ENCODE results near the gene IL6ST.
A peak's percentile ranks its signal among the peaks of the same experiment; 100 is the strongest.
"Not testable (repeated sequence)": the region's sequence is repeated elsewhere in the genome, so short reads cannot be mapped to it uniquely, and the experiment has no call there.

IL6ST gene

DNA sequence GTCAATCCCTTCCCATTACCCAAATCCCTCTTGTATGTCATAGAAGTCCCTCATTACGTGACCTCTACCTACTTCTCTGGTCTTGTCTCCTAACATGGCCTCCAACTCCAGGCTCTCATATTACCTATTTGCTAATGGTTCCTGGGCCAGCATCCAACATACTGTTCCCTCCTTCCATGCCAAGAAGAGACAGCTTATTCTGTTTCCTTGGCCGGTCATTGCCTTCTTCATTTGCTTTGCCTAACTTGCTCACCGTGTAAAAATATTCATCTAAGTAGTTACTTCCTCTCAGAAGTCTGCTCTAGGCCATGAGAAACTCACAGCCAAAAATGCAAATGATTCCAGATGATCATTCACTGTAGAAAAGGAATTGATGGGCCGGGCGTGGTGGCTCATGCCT is 8.9 kb upstream of the IL6ST start:
- peak; percentile 42 for DNase-seq

DNA sequence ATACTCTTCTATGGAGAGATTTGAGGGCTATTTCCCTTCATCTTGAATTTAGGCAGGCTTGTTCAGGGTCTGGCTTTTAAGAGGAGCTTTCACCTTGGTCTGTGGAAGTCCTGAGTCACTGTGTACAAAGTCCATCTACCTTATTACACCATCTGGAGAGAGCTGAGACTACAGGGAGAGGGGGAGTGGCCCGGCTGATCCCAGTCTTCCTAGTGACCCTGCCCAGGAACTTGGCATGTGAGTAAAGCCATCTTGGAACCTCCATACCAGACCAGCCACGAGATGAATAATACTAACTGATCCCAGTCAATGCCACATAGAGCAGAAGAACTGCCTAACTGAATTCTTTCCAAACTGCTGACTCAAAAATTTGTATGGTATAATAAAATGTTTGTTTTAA is 8.4 kb upstream of the IL6ST start:
- DNase-seq = peak; percentile 65

DNA sequence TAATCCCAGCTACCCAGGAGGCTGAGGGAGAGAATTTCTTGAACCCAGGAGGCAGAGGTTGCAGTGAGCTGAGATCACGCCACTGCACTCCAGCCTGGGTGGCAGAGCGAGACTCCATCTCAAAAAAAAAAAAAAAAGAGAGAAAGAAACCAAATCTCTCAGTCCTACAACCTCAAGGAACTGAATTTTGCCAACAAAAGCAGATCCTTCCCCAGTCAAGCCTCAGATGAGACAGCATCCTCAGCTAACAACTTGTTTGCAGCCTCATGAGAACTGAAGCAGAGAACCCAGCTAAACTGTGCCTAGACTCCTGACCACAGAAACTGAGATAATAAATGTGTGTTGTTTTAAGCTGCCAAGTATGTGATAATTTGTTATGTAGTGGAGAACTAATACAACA is 7.5 kb upstream of the IL6ST start:
- DNase-seq = no peak

DNA sequence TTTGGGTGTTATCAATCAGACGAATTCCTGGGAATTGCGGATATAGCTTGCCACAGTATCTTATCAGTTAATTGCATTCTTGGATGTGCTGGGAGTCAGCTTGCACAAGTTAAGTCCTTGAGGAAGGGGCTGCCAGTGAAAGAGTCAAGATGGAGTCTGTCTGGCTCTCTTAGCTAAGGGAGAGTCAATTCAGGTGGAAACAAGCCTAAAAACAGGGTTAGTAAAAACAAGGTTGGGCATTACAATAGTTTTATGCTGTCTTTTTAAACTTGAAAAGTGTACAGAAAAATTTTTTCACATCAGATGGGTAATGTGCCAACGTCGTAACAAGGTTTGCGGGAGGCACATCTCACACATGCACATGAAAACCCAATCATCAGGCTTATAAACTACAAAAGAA is 5.5 kb upstream of the IL6ST start:
- not testable (repeated sequence) for DNase-seq

DNA sequence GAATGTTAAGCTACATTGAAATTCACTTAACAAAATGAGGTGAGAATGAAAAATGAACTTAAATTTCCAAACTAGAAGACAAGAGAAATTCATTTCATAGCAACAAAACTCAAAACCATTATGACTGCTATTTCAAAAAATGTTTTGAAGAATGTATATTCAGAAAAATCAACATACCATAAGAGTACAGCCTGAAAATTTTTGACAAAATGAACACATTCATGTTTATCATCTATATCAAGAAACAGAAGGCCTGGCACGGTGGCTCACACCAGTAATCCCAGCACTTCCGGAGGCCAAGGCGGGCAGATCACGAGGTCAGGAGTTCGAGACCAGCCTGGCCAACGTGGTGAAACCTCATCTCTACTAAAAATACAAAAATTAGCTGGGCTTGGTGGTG is 4.2 kb upstream of the IL6ST start:
- DNase-seq = no peak

DNA sequence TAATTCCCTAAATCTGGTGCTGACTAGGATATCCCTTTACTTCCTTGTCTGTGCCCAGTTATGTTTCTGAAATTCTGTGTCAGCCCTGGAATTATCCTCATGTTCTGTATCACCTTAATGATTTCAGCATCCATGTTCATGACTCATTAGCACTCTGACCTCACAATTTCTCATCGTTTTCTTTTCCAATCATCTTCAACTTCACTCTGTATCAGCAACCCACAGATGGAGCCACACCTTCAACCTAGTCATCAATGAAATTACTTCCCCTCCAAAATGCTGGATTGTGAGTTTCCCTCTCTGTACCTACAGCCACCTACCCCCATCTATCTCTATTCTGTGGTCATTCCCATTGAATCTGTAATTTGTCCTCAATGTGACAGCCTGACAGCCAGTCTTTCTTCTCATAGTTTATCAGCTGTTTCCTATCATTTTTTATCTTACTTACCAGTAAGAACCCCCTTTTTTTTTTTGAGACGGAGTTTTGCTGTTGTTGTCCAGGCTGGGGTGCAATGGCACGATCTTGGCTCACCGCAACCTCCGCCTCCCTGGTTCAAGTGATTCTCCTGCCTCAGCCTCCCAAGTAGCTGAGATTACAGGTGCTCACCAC is 3.1 kb upstream of the IL6ST start:
- peak; percentile 79 for DNase-seq

DNA sequence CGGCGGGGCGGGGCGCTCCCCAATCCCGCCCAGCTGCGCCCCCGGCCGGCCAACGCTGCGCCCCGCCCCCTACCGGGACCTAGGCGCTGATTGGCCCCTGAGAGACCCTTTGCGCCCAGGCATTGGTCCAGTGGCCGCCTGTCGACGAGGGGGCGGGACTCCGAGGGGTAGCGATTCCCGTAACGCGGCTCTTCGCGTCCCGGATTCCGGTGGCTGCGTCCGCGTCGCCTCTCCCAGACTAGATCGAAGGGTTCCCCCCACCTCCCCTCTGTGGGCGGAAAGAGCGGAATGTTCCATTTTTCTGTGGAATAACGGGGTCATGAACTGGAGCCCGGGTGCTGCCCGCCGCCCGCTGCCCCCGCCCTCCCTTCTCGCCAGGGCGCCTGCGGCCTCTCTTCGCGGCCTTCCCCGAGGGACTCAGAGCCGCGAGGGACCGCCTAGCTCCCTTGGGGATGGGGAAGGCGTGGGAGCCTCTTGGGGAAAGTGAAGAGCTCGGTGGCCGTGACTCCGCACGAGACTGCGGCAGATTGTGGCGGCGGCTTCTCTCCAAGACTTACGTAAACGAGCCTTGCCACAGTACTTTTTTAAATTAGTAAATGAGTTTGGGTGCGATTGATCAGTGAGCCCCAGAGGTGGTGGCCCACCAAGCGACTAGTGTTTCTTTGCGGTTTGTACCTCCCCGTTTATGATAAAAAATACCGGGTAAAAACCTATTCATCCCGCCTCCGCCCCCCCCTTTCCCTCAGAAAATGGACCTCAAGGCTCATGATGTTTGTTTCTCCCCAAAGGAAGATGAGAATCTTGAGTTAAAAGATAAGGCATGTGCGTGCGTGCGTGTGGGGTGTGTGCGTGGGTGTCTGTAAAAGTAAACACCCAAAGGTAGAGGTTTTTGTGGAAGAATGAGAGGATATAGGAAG is 493 bp upstream of the IL6ST start:
- DNase-seq = peak; percentile 98

DNA sequence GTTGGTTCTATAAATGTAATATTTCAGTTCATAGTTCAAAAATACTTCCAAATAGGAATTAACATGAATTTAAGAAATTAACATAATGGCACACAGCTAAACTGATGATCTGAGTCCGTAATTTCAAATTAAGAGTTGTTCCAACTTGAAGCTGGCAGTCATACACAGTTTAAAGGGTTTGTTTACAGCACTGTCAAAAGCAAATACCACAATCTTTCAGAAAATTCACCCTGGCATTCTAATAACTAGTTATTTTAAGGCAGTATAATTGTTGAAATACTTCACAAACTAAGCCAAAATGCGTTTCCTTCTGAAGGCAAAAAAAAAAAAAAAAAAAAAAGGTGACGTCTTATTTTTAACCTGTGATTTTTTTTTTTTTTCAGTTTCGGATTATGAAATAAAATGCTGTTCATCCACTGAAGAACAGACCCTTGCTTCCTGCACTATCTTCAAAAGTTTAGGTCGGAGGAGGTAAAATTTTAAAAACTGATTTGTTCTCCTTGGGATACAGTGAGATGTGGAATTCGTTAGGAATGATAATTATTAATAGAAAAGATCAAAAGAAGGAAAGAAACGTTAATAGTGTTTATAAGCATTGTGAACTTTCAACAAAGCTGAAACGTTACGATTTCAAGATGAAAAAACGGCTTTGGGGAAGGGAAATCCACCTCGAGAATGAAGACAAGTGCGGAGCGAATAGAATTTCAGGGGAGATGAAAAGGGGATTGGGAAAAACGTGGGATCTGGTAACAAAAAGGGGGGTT is 850 bp downstream of the IL6ST start:
- DNase-seq = no peak

DNA sequence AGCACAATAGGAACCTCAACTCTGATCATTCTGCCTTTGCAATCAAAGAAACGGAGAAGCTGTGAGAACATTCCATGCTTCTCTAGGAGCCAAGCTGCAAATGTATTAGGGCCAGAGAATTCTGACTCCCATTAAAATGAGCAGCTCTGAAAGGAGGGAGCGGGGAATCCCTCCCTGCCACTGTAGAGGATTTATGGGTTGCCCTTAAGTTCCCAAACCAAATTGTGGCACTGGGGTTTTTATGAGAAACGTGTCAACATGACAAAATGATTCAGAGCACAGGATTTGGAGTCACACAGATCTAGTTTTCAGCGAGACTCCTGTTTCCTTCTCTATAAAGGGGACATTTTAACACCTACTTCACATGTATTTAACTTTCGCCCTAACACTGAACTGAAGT is 1.8 kb downstream of the IL6ST start:
- no peak for DNase-seq

DNA sequence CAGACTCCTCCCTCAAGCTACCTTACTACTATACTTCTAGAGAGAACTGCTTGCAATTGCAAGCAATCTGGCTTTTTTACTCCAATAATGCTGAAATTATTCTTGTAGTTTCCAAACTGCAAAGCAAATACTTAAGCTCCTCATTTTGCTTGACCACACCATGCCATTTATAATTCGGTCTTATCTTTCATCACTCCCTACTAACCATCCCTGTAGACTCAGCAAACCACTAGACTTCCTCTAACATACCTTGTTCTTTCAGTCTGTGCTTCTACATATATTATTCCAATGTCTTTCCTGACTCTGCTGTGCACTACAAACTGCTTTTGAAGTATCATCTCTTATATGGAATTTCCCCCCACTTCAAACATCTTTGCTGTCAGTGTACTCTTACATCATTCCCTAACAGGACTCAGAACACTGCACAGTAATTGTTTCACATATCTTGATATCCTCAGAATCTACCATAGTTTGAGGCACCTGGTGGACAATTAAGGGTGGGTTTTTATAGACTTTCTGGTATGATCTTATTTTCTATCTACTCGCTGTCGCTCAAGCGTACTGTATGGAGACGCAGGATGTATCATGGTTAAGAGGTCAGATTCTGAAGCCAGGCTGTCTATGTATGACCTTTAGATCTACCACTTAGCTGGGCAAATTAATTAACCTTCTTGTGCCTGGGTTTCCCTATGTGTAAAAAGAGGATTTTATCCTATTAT is 2.8 kb downstream of the IL6ST start:
- DNase-seq = peak; percentile 41

DNA sequence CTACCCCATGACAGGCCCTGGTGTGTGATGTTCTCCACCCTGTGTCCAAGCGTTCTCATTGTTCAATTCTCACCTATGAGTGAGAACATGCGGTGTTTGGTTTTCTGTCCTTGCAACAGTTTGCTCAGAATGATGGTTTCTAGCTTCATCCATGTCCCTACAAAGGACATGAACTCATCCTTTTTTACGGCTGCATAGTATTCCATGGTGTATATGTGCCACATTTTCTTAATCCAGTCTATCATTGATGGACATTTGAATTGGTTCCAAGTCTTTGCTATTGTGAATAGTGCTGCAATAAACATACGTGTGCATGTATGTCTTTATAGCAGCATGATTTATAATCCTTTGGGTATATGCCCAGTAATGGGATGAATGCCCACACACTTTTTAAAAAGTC is 3.9 kb downstream of the IL6ST start:
- DNase-seq = not testable (repeated sequence)

DNA sequence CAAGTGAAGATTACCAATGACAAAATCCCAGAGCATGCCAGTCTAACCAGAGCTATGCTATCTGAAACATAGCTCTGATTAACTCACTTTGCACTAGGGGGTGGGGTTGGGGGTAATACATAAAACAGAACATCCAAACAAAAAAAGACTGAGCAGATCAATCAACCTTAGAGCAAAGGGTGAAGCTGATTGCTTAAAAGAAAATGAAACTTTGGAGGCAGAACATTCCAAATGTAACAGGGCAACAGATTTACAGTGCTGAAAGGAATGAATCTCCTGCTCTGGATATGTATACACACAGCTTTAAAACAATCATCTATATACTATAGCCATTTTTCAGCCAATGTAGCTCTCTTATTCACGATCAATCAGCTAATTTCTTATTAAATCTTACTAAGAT is 4.9 kb downstream of the IL6ST start:
- no peak for DNase-seq

DNA sequence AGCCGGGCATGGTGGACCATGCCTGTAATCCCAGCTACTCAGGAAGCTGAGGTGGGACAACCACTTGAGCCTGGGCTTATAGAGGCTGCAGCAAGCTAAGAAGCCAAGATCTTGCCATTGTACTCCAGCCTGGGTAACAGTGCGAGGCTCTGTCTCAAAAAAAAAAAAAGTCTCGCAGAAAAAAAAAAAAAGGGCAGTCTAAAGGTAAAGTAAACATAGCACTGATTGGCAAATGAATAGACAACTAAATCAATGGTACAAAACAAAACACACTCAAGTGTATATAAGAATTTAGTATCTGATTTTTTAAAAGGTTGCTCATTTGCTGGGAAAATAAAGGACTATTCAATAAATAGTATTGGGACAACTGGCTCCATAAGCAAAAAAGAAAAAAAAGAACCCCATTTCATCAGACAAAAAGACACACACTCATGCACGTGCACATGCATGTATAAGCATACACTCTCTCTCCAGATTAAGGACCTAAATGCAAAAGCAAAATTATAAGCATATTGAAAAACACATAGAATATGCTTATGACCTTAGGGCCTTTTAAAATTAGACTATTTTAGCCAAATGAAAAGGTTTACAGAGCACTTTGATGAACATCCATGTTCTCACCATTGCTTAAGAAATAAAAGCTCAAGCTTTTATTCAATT is 5.7 kb downstream of the IL6ST start:
- no peak for DNase-seq

DNA sequence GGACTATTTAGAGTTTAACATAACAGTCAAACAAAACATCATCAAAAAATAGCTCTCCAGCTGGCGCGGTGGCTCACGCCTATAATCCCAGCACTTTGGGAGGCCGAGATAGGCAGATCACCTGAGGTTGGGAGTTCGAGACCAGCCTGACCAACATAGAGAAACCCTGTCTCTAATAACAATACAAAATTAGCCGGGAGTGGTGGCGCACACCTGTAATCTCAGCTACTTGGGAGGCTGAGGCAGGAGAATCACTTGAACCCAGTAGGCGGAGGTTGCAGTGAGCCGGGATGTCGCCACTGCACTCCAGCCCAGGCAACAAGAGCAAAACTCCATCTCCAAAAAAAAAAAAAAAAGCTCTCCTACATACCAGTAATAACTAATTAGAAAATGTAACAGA is 6.3 kb downstream of the IL6ST start:
- DNase-seq = not testable (repeated sequence)

DNA sequence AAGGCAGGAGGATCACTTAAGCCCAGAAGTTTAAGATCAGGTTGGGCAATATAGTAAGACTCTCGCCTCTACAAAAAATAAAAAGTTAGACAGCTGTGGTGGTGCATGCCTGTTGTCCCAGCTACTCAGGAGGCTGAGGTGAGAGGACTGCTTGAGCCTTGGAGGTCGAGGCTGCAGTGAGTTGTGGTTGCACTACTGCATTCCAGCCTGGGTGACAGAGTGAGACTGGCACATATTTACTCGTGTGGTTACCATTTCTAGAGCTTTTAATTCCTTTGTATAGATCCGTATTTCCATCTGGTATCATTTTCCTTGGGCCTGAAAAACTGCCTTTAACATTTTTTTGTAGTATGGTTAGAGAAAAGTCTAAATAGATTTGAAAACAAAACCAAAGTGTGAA is 7.8 kb downstream of the IL6ST start:
- no peak for DNase-seq

DNA sequence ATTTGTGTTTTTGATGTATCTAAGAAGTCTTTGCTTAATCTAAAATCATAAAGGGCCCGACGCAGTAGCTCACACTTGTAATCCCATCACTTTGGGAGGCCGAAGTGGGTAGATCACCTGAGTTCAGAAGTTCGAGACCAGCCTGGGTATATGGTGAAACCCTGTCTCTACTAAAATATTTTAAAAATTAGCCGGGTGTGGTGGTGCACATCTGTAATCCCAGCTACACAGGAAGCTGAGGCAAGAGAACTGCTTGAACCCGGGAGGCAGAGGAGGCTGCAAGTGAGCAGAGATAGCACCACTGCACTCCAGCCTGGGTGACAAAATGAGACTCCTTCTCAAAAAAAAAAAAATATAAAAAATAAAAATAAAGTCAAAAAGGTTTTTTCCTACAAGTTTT is 9.6 kb downstream of the IL6ST start:
- DNase-seq = no peak

DNA sequence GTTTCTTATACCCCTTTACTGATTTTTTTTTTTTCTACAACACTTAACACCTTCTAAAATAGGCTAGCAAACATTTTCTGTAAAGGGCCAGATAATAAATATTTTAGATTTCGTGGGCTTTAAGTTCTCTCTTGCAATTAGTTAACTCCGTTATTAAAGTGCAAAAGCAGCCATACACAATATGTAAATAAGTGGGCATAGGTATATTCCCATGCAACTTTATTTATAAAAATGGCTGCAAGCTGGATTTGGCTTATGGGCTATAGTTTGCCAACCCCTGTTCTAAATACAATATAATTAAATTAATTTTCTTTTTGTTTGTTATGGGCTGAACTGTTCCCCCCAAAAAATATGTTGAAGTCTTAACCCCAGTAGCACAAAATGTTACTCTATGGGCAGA is 10.8 kb downstream of the IL6ST start:
- no peak for DNase-seq

DNA sequence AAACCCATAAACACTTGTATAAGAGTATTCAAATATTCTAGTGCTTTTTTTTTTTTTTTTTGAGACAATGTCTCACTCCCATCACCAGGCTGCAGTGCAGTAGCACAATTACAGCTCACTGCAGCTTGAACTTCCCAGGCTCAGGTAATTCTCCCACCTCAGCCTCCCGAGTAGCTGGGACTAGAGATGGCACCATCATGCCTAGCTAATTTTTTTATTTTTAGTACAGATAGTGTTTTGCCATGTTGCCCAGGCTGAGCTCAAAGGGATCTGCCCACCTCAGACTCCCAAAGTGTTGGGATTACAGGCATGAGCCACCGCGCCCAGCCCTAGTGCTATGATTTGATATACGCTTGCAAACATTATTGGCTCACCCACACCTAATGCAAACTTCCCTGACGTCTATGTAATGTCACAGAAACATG is 11.8 kb downstream of the IL6ST start:
- DNase-seq = no peak

DNA sequence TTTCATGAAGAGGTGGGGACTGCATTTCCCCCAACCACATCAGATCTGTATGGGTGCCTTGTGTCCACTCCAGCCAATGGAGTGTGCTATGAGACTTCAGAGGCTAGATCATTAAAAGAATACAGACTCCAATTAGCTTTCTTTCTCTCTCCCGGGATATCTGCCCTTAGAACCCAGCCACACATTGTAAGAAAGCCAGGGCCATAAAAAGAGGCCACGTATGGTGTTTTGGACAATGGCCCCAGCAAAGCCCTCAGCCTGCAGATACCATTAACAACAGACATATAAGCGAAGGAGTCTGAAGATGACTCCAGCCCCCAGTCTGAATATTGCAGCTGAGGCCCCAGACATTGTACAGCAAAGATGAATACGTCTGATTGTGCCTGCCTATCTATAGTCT is 21.5 kb downstream of the IL6ST start:
- DNase-seq = peak; percentile 43

DNA sequence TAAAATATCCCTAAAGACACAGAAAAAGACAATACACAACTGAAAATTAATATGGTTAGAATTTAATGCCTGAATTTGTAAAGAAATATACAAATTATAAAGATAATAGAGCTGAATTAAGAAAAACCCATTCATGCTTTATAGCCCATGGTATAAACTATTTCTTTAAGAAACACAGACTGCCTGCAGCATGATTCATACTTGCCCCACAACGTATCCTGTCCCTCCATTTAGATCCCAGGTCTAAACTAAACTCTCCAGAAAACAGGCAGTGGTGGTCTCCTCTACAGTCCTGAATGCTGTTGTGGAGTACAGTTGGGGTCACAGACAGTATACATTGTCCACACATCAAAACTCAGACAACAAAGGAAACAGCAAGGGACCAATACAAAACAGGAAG is 24.8 kb downstream of the IL6ST start:
- peak; percentile 42 for DNase-seq

DNA sequence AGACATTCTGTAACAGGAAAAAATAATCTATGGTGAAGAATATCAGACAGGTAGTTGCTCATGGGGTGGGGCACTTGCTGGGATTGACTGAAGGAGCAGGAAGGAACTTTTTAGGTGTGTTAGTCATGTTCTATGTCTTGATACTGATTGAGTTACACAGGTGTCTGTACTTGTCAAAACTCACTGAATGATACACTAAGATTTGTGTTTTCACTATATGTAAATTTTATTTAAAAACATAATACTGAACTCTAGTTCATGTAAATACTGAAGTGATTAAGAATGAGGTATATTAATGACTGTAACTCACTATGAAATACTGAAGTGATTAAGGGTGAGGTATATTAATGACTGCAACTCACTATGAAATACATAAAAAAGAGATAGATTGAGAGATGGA is 28.5 kb downstream of the IL6ST start:
- no peak for DNase-seq

DNA sequence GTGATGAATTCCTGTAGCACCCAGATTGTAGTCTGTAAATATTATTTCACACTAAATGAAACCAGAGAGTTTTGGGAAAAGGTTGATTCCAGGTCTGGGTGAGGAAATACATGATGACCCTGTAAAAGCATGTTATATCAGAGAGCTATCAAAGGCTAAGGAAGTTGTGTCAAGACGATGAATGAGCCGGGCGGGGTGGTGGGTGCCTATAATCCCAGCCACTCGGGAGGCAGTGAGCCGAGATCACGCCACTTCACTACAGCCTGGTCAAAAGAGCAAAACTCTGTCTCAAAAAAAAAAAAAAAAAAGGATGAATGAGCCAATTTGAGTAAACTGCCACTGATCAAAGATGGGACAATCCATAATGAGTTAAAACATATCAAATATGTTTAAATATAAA is 29.2 kb downstream of the IL6ST start:
- DNase-seq = no peak

DNA sequence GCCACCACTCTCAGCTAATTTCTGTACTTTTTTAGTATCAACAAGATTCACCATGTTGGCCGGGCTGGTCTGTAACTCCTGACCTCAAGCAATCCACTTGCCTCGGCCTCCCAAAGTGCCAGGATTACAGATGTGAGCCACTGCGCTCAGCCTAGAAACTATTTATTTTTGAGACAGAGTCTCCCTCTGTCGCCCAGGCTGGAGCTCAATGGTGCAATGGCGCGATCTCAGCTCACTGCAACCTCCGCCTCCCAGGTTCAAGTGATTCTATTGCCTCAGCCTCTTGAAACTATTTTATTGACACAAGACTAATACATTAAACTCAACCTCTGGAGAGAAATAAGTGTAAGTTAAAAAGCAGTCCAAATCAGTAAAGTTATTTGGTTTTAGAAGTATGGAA is 34.0 kb downstream of the IL6ST start:
- DNase-seq = no peak

All from fibroblast of skin of right biceps (primary cell).